LNCaP clone FGC (cell line): ENCODE measurements around the gene OR2K2.
"Not testable (repeated sequence)": the region's sequence is repeated elsewhere in the genome, so short reads cannot be mapped to it uniquely, and the experiment has no call there.

Experiments used
- DNase-seq: peaks from one replicate; pipeline ENCODE4 v3.0.0-alpha.2; 2011; ENCODE audit warnings: low read depth
- H3K4me3 ChIP-seq: 2 replicates; pipeline ENCODE4 v1.5.1; 2011; ENCODE audit warnings: mild to moderate bottlenecking, low read depth, low read length, control low read depth
- TF ChIP-seq, protein P1 (sequence below): IDR thresholded peaks from 2 replicates; pipeline ENCODE4 v1.5.1; 2012; ENCODE audit warnings: mild to moderate bottlenecking; ENCODE audit not compliant: control insufficient read depth, insufficient read depth; ENCODE audit errors: extremely low read depth

The OR2K2 gene

DNA sequence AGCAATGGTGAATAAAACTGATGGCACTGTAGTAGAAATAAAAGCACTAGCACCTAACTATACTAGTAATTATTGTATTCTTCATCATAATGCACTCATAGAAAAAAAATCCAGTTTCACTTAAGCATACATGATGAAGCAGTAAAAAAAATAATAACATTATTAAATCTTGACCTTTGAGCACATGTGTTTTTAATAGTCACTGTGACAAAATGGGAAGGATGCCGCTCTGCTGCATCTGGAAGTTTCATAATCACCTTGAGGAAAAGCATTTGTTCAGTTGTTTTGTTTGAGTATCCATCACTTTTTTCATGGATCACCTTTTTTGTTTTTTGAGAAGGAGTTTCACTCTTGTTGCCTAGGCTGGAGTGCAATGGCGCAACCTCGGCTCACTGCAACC is 13.2 kb downstream of the OR2K2 start:
- no peak overlapping the region for H3K4me3 ChIP-seq
- no peak for DNase-seq
- TF ChIP-seq, protein P1, sequence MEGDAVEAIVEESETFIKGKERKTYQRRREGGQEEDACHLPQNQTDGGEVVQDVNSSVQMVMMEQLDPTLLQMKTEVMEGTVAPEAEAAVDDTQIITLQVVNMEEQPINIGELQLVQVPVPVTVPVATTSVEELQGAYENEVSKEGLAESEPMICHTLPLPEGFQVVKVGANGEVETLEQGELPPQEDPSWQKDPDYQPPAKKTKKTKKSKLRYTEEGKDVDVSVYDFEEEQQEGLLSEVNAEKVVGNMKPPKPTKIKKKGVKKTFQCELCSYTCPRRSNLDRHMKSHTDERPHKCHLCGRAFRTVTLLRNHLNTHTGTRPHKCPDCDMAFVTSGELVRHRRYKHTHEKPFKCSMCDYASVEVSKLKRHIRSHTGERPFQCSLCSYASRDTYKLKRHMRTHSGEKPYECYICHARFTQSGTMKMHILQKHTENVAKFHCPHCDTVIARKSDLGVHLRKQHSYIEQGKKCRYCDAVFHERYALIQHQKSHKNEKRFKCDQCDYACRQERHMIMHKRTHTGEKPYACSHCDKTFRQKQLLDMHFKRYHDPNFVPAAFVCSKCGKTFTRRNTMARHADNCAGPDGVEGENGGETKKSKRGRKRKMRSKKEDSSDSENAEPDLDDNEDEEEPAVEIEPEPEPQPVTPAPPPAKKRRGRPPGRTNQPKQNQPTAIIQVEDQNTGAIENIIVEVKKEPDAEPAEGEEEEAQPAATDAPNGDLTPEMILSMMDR: no peak

DNA sequence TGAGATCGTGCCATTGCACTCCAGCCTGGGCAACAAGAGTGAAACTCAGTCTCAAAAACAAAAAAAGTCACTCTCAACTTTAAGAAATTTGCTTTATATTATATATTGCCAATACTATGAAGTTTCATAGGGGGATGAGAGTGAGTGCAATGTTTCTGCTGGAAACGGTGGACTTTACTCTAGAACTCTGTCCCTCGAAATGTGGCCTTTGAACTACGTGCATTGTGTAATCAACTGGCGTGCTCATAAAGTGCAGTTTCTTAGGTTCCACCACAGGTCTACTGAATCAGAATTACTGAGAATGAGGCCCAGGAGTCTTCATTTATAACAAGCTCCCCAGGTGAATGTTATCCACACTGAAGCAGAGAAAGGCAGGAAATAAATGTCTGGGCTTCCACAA is 24.1 kb downstream of the OR2K2 start:
- no peak for DNase-seq

DNA sequence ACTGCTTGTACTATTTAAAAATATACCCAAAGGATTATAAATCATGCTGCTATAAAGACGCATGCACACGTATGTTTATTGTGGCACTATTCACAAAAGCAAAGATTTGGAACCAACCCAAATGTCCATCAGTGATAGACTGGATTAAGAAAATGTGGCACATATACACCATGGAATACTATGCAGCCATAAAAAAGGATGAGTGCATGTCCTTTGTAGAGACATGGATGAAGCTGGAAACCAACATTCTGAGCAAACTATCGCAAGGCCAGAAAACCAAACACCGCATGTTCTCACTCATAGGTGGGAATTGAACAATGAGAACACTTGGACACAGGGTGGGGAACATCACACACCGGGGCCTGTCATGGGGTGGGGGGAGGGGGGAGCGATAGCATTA is 26.0 kb downstream of the OR2K2 start:
- H3K4me3 ChIP-seq, DNase-seq: not testable (repeated sequence)

More for the DNA sequence above, 24.1 kb downstream of the OR2K2 start:
- H3K4me3 ChIP-seq: no peak overlapping the region
- TF ChIP-seq, protein P1: no peak

DNA sequence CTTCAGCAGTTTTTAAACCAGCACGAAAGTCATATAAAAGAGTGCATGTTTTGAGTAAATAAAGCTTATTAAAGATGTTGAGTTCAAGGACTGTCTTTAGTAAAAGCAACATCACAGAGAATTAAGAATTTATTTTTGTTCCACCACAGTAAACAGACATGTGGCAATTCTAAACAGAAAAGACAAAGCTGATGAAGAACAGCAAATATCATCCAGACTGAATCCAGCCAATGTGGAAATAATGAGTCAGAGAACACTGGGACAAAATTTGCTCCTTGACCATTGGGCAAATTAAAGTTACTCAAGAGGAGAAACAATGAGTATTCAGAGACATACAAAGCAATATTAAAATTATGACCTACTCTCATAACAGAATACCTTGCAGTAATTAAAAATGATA is 28.8 kb downstream of the OR2K2 start:
- TF ChIP-seq, protein P1: no peak
- DNase-seq: no peak
- no peak overlapping the region for H3K4me3 ChIP-seq

DNA sequence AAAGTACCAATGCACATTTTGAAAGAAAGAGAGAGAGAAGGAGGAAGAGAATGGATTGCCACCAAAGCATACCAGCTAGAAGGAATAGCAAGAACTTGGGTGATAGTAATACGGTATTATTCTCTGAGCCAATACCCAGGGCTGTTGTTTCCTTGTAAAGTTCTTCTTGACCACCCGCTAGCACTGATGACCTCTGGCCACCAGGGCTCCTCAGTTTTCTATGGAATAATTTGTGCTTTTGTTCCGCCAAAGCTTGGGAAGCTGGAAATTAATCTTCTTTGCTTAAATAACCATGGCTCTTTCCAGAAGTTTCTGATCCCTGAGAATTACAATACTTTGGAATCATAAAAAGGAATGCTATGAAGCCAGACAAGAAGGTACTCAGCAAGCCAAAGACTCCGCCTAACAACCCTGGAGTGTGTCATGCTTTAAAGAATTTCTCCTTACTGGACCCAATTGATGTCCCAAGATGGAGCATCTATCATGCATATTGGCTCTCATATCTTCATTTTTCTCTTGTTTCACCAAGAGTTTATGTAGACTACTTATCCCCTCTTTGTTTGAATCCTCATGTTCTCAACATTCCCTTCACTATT is 29.8 kb downstream of the OR2K2 start:
- no peak overlapping the region for H3K4me3 ChIP-seq
- TF ChIP-seq, protein P1: no peak
- DNase-seq: no peak

DNA sequence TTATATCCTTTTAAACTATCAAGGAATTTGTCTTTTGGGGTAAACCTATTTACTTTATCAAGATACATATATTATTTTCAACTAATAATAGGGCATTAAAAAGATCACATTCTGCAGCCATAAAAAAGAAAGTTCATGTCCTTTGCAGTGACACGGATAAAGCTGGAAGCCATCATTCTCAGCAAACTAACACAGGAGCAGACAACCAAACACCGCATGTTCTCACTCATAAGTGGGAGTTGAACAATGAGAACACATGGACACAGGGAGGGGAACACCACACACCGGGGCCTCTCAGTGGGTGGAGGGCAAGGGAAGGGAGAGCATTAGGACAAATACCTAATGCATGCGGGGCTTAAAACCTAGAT is 30.4 kb downstream of the OR2K2 start:
- DNase-seq, H3K4me3 ChIP-seq: not testable (repeated sequence)

DNA sequence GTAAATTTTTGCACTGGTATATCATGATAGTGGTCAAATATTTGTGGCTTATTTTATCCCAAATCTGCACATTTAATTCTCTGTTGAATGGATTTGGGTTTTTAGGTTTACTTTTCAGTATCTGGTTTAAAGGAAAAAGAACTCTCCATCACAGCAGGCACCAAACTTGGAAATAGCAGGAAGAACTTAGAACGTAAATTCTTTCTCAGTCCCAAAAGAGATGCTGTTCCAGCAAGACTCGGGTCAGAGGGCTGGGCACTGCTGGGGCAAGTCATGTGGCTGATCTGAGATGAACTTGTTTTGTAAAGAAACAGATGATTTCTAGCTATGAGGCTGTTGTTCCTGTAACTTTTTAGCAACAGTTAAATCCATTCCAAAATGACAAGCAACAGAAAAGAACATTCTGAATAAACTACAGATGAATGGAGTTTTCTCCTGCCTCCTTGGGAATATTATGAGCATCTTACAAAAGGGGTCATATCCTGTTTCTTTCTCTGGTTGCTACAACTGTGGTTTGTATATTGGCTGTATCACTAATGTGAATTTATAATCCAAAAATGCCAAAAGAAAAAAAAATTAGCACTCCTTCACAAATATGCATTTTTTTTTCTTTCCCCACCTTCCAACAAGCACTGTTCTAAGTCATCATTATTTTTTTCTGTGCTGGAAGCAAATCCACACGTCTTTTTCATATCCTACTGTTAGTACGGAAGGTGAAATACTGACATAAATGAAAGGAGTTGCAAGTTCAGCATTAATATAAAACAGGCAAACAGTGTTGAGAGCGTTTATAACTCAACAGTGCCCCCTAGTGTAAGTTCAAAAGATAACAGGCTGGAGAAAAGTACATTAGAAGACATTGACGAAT is 31.1 kb downstream of the OR2K2 start:
- H3K4me3 ChIP-seq: no peak overlapping the region
- DNase-seq: peak; percentile 32
- TF ChIP-seq, protein P1: peak; percentile 70

DNA sequence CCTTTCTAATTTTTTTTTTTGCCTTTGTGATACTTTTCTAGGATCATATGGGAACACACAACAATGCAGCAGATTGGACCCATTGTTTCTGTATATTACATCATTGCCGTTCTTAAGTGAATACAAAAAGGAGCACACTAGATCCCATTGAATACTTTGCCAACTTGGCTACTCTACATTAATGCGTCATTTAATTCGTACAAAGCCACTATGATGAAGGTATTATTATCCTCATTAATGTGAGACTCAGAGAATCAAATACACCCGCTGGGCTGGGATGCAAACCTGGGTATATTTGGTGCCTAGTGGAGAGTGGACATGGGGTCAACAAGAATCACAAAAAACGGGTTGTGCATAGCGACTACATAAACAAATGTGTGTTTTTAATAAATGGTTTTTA is 31.9 kb downstream of the OR2K2 start:
- H3K4me3 ChIP-seq: no peak overlapping the region
- TF ChIP-seq, protein P1: no peak
- DNase-seq: no peak
